Activated CD4-positive, alpha-beta T cell treated with anti-CD3 and anti-CD28 coated beads, Interleukin-2, Interleukin-6, amounts not matched to agents 100 ng/mL and 50 ng/mL, durations not matched to agents 16 hours and 8 hours (primary cell): ENCODE measurements around the gene FOCAD.
A peak's percentile ranks its signal among the peaks of the same experiment; 100 is the strongest.

Source experiments
- DNase-seq: peaks from one replicate; pipeline ENCODE4 v3.0.0-alpha.2; 2020

The FOCAD gene

GRCh38 chr9:20980832-20981455 is 296.9 kb downstream of the FOCAD start:
- DNase-seq = no peak

- no peak for DNase-seq
These were observed 297.4 kb downstream of the FOCAD start for GRCh38 chr9:20981486-20981885.

DNA sequence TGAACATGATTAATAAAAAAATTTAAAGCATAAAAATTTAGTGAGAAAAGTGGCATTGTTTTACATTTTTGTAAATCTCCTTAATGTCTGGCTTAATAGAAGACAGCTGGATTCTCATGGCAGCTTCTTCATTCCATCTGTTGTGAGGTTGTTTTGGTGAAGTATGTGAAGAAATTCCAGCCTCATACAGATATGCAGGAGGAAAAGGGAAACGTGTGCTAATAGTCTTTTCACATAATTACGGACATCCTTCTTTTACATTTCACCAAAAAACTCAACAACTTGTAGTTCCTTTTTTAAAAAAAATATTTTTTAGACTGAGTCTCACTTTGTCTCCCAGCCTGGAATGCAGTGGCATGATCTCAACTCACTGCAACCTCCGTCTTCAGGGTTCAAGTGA is 300.4 kb downstream of the FOCAD start:
- no peak for DNase-seq

DNA sequence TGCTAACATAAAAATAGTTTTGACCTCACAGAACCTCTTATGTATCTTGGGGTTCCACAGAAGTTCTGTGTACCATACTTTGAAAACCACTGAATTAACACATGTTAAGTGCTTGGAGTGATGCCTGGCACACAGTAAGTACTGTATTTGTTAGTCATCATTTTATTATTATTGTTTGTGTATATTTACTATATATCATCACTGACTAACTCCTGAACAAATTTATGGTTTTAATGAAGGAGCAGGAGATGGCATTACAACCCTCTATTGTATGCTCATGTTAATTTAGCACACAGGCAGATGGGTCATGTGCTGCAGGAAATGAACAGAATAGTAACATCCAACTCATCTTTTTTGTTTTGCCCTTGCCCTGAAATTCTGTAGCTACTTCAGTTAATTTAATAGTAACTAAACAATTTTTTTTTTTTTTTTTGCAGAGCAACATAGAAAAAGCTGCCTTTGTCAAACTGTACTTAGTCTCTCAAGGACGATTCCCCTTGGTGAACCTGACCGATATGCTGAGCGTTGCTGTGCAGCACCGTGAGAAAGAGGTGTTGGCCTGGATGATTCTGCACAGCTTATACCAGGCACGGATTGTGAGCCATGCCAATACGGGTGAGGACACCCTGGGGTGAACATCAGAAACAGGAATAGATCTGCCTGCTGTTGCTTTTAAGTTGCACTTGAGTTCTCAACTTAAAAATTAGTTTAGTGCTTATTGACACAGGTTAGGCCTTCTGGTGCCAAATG is 302.0 kb downstream of the FOCAD start:
- no peak for DNase-seq

- DNase-seq = no peak
These were observed 303.5 kb downstream of the FOCAD start for GRCh38 chr9:20987521-20987920.

GRCh38 chr9:20988061-20988460 is 304.0 kb downstream of the FOCAD start:
- DNase-seq = no peak

DNA sequence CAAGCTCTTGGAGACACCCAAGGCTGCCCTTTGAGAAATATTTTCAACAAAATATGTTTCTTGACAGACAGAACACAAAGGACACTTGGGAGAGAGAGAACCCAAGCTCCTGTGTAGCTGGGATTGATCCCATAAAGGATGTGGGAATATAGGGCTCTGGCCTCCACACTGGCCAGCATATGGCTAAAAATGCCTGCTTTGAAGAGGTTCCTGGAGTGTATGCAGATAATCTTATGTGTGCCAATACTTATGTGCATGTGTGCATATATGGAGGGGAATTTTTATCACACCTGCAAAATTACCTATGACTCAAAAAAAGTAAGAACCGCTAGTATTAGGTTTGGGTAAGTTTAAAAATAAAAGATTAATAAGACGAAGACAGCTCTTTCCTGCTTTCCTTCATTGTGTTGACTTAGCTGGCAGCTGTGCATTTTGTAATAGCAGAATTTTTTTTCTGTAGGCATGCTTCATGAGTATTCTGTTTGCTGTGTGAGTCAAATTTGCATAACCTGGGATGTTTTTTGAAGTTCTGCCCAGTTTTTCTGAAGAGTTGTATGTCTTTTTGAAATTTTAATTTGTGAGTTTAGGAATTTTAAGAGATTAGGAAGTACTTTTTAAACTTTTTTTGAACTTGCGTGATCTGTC is 304.7 kb downstream of the FOCAD start:
- no peak for DNase-seq

GRCh38 chr9:20989923-20990341 is 305.9 kb downstream of the FOCAD start:
- DNase-seq = no peak

GRCh38 chr9:20990867-20991266 is 306.8 kb downstream of the FOCAD start:
- DNase-seq = no peak

DNA sequence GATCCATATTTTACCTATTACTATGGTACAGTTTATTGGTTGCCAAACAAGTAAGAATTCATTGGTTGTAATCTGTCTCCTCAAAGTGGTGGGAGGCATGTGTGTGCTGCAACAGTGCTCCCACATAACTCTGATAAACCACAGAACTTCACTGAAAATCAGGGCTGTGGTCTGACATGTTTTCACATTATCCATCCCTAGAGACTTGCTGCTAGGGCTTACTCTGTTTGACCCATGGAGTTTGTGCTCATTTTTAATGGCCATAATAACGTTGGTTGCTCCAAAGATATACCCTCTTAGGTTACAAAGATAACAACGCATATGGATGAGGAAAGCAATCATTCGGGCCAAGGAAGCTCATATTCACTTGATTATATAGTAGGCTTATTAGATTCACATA is 310.4 kb downstream of the FOCAD start:
- DNase-seq = no peak

DNA sequence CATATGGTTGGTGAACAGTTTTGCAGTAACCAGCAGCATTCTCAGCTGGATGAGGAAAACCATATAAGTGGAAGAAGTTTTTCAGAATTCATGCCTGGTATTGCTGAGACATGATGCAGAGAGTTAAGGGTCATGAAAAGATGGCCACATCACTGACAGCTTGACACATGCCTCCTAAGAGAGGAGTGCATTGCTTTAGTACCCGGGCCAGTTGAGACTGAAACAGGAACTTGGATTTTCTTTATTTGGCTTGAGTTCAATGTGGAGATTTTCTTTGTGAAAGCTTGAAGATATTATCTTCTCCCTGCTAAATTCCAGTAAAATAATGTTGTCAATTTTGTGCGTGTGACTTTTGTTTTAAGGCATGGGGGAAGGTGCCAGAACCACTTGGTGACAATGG is 311.6 kb downstream of the FOCAD start:
- DNase-seq = no peak

DNA sequence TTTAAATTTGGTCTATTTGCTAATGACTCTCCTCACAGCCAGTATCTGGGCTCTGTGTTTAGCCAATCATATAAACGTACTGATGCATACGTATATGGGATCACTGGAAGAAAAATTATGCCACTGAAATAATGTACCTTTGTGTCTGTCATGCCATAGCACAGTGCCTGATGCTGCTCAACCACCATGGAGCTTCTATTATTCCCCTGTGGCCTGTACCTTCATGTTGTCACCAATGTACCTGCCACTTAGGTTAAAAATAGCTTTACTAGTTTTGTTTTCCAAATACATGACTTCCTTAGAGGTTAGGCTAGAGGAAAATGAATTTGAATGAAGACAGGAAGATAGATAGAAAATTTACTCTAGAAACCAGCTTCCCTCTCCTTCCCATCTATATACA is 312.8 kb downstream of the FOCAD start:
- DNase-seq = no peak

- peak; percentile 3 for DNase-seq
These were observed 313.5 kb downstream of the FOCAD start for GRCh38 chr9:20997503-20998076.

DNA sequence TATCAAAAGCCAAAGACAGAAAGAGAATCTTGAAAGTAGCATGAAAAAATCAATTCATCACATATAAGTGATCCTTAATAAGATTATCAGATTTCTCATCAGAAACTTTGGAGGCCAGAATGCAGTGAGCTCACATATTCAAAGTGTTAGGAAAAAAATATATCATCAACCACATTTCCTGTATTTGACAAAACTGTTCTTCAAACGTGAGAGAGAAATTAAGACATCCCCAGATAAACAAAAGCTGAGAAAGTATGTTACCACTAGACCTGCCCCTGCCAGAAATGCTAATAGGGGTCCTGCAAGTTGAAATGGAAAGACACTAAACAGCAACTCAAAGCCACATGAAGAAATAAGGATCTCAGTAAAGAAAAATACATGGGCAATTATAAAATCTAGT is 317.5 kb downstream of the FOCAD start:
- peak; percentile 7 for DNase-seq

DNA sequence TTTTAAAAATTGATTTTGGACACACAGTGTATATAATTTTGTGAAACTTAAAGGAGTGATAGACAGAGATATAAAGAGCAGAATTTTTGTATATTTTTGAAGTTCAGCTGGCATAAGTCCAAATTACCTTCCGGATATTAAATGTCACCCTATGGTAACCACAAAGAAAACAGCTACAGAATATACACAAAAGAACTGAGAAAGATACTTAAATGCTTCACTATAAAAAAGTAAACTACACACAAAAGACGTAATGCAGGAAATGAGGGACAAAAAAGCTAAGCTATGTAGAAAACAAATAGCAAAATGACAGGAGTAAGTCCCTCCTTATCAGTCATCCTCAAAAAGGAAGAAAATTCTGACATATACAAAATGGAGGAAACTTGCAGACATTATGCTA is 318.0 kb downstream of the FOCAD start:
- no peak for DNase-seq

GRCh38 chr9:21015129-21015815 is 331.2 kb downstream of the FOCAD start:
- no peak for DNase-seq

DNA sequence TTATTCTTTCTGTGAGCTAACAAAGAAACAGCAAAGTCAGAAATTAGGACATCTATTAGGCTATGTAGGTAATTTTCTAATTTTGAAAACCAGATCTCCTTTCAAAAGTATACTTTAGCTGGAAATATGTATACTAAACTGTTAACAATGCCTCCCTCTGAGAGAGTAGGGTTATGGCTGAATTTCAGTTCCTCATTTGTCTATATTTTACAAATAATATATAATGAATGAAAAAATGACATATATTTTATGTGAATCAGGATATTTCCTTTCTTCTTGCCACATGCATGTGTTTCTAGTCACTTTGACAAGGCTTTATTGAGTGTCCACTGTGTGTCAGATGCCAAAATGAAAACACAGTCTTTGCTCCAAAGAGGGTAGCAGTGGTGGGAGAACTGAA is 331.9 kb downstream of the FOCAD start:
- no peak for DNase-seq

DNA sequence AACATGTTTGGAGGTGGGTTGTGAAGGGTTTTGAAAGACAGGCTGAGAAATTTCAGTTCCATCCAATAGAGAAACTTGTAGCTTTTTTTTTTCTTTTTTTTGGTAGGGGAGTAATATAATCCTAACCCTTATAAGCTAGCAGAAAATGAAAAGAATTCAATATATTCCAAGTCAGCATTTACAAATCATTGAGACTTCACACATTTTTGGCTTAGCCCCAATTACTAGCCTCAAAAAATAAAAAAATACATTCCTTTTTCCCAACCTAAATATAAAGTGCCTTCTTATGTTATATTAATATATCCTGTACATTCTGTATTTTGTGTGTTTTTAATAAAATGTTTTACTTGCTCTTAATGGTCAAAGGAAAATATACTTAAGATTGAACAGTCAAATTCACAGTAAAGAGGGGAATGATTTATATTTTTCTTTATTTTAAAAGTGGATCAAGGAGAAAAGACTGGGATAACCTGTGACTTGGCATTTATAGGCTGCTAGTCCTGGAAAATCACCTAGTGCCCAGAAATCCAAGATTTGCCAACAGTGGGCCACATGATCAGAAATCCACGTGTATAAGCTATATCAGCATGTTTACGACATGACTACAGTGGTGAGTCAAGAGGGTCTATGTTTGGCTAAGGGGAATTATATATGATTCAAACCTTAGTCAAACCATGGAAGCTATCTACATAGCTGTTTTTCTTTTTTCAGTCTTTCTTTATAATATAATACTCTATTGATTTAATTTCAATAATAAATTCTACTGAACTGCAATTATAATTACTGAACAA is 332.8 kb downstream of the FOCAD start:
- no peak for DNase-seq

GRCh38 chr9:21018177-21018576 is 334.1 kb downstream of the FOCAD start:
- no peak for DNase-seq

DNA sequence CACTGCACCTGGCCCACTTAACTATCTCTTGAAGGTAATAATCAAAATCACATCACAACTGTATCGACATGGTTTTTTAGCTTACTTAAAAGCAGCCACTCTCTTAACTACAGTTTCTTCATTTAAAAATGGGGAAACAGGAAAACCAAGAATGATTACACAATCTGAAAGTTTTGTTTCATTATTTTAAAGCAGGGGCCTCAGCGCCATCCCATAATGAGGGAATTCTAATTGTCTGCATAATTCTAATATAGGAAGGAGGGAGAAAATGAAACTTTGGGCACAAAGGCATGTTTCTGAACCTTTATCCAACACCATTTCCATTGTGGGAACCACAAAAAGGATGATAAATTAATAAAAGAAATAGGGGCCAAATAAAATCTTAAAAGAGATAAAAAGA is 339.8 kb downstream of the FOCAD start:
- no peak for DNase-seq

DNA sequence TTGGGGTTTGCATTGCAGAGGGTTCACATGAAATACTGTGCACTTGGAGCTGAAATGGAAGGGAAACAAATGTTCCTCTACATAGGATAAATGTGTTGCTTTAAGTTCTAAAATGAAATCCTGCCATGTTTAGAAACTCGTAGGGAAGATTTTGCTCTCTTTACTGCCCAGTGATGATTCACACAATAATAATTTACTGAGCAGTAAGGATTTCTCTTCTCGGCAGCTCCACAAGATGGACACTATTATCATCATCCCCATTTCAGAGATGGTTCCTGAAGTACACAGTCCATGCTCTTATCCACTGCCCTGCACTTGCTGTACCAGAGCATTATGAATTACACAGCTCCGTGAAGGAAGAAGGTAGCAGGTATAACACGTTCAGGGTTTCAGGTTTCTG is 343.2 kb downstream of the FOCAD start:
- no peak for DNase-seq

GRCh38 chr9:21028466-21028865 is 344.4 kb downstream of the FOCAD start:
- peak; percentile 43 for DNase-seq

- peak; percentile 3 for DNase-seq
These were observed 345.6 kb downstream of the FOCAD start for GRCh38 chr9:21029661-21030060.
